Activated naive CD4-positive, alpha-beta T cell treated with anti-CD3 and anti-CD28 coated beads, Interleukin-2, amount 10 ng/mL, durations not matched to agents 7 days and 5 days (primary cell): ENCODE data around the gene TMEM220.
"Not testable (repeated sequence)": the region's sequence is repeated elsewhere in the genome, so short reads cannot be mapped to it uniquely, and the experiment has no call there.

Experiments
- CTCF ChIA-PET: fragments of 350-600 bp; sonication (Branson Sonifier 250); formaldehyde crosslinking; loops from one replicate; lab custom pipeline; 2021; ENCODE audit warnings: antibody characterized with exemption; lab: Charles Lee
- DNase-seq: peaks from one replicate; pipeline ENCODE4 v3.0.0-alpha.2; 2020
- H3K27ac Mint-ChIP-seq: one replicate; pipeline ENCODE4 v1.8.0; 2021; ENCODE audit warnings: mild to moderate bottlenecking, moderate library complexity, mixed read lengths
- H3K27me3 Mint-ChIP-seq: one replicate; pipeline ENCODE4 v1.8.0; 2021; ENCODE audit warnings: mild to moderate bottlenecking, mixed read lengths
- H3K36me3 Mint-ChIP-seq: one replicate; pipeline ENCODE4 v1.8.0; 2021; ENCODE audit warnings: mixed read lengths
- H3K4me1 Mint-ChIP-seq: one replicate; pipeline ENCODE4 v1.8.0; 2021; ENCODE audit warnings: mixed read lengths
- H3K4me3 Mint-ChIP-seq: one replicate; pipeline ENCODE4 v1.8.0; 2021; ENCODE audit warnings: mild to moderate bottlenecking, moderate library complexity, mixed read lengths
- H3K9me3 Mint-ChIP-seq: one replicate; pipeline ENCODE4 v1.8.0; 2021; ENCODE audit warnings: mixed read lengths

TMEM220 gene

GRCh38 chr17:10697092-10698081 is 32.4 kb downstream of the TMEM220 start, which contains the start of the genes ADPRM and SCO1:
Gene ADPRM, plus strand, starts transcription at chr17:10697594. Its CDS starts 7,333 bp downstream, at chr17:10704927.
Gene SCO1, minus strand, starts transcription at chr17:10697533. Its CDS starts 26 bp downstream, at chr17:10697507.
- Mint-ChIP-seq H3K4me3 (peak within 1 kb of the TSS; percentile 97), H3K27ac (peak within 1 kb of the TSS; percentile 97), H3K4me1 (peaks cover 67% of the 10 kb centered on the region), H3K9me3 (no peaks in the 10 kb centered on the region), H3K27me3 (no peaks in the 10 kb centered on the region), H3K36me3 (peaks cover 45% of the 10 kb centered on the region)
- DNase-seq, result peak; percentile 94
- CTCF ChIA-PET, result interaction anchor here (0.6 to 2.3 kb wide), 2 partner anchors 14 to 128 kb away, joined by 3 to 9 read pairs; no protein-coding TSS in a partner anchor

- not testable (repeated sequence) for H3K27ac Mint-ChIP-seq, H3K9me3 Mint-ChIP-seq, H3K27me3 Mint-ChIP-seq, DNase-seq
- Mint-ChIP-seq H3K4me3 (peak overlapping the region; percentile 97), H3K4me1 (peaks cover 56% of the 10 kb centered on the region), H3K36me3 (peaks cover 45% of the 10 kb centered on the region)
- CTCF ChIA-PET, result interaction anchor here (1.8 to 2.3 kb wide), 2 partner anchors 12 to 42 kb away, joined by 5 to 9 read pairs; no protein-coding TSS in a partner anchor
Observed at GRCh38 chr17:10695875-10696407, 33.9 kb downstream of the TMEM220 start.

GRCh38 chr17:10687499-10687898 is 42.3 kb downstream of the TMEM220 start:
- CTCF ChIA-PET, result no interaction called here
- Mint-ChIP-seq H3K27me3 (no peaks in the 10 kb centered on the region), H3K4me1 (peaks cover 13% of the 10 kb centered on the region), H3K27ac (no peak overlapping the region), H3K9me3 (no peaks in the 10 kb centered on the region), H3K36me3 (peaks cover 58% of the 10 kb centered on the region), H3K4me3 (no peak overlapping the region)
- no peak for DNase-seq

- H3K36me3 Mint-ChIP-seq, result peaks cover 54% of the 10 kb centered on the region
- H3K27me3 Mint-ChIP-seq, result no peaks in the 10 kb centered on the region
- no peaks in the 10 kb centered on the region for H3K9me3 Mint-ChIP-seq
- CTCF ChIA-PET, result interaction anchor here (0.8 to 3.5 kb wide), 11 partner anchors 8 to 67 kb away, joined by 3 to 21 read pairs (median 3); no protein-coding TSS in a partner anchor
- H3K4me1 Mint-ChIP-seq, result no peaks in the 10 kb centered on the region
- H3K4me3 Mint-ChIP-seq, result no peak overlapping the region
- H3K27ac Mint-ChIP-seq, result no peak overlapping the region
- DNase-seq, result no peak
Observed at GRCh38 chr17:10683853-10684252, 46.0 kb downstream of the TMEM220 start.

- H3K27ac Mint-ChIP-seq, result no peak overlapping the region
- CTCF ChIA-PET, result interaction anchor here (2.3 kb wide), 1 partner anchor 36 kb away, joined by 9 read pairs; no protein-coding TSS in a partner anchor
- H3K4me1 Mint-ChIP-seq, result no peaks in the 10 kb centered on the region
- H3K36me3 Mint-ChIP-seq, result peaks cover 62% of the 10 kb centered on the region
- DNase-seq, result no peak
- no peaks in the 10 kb centered on the region for H3K27me3 Mint-ChIP-seq
- no peaks in the 10 kb centered on the region for H3K9me3 Mint-ChIP-seq
- H3K4me3 Mint-ChIP-seq, result no peak overlapping the region
Observed at GRCh38 chr17:10681866-10682446, 47.9 kb downstream of the TMEM220 start.

- H3K4me1 Mint-ChIP-seq, result no peaks in the 10 kb centered on the region
Observed at GRCh38 chr17:10674704-10675103, 55.1 kb downstream of the TMEM220 start.

GRCh38 chr17:10673312-10673711 is 56.5 kb downstream of the TMEM220 start:
- no peaks in the 10 kb centered on the region for H3K9me3 Mint-ChIP-seq
- H3K4me1 Mint-ChIP-seq, result no peaks in the 10 kb centered on the region
- DNase-seq, result no peak
- CTCF ChIA-PET, result interaction anchor here (1.2 kb wide), 1 partner anchor 27 kb away, joined by 3 read pairs; no protein-coding TSS in a partner anchor
- no peak overlapping the region for H3K27ac Mint-ChIP-seq
- no peak overlapping the region for H3K4me3 Mint-ChIP-seq
- H3K36me3 Mint-ChIP-seq, result peaks cover 11% of the 10 kb centered on the region
- H3K27me3 Mint-ChIP-seq, result no peaks in the 10 kb centered on the region

More at GRCh38 chr17:10674704-10675103, 55.1 kb downstream of the TMEM220 start:
- H3K9me3 Mint-ChIP-seq, result no peaks in the 10 kb centered on the region
- no peak overlapping the region for H3K27ac Mint-ChIP-seq
- CTCF ChIA-PET, result interaction anchor here (1.9 kb wide), 1 partner anchor 9 kb away, joined by 7 read pairs; no protein-coding TSS in a partner anchor
- H3K36me3 Mint-ChIP-seq, result peaks cover 19% of the 10 kb centered on the region
- no peaks in the 10 kb centered on the region for H3K27me3 Mint-ChIP-seq
- DNase-seq, result no peak
- H3K4me3 Mint-ChIP-seq, result no peak overlapping the region

- Mint-ChIP-seq H3K27ac (no peak overlapping the region), H3K4me3 (no peak overlapping the region), H3K36me3 (no peaks in the 10 kb centered on the region), H3K27me3 (no peaks in the 10 kb centered on the region), H3K4me1 (no peaks in the 10 kb centered on the region), H3K9me3 (no peaks in the 10 kb centered on the region)
- CTCF ChIA-PET, result no interaction called here
- no peak for DNase-seq
Observed at GRCh38 chr17:10668775-10669174, 61.0 kb downstream of the TMEM220 start.

- no peak overlapping the region for H3K27ac Mint-ChIP-seq
- no peaks in the 10 kb centered on the region for H3K27me3 Mint-ChIP-seq
- CTCF ChIA-PET, result no interaction called here
- no peaks in the 10 kb centered on the region for H3K4me1 Mint-ChIP-seq
- no peaks in the 10 kb centered on the region for H3K36me3 Mint-ChIP-seq
- H3K4me3 Mint-ChIP-seq, result no peak overlapping the region
- DNase-seq, result no peak
- no peaks in the 10 kb centered on the region for H3K9me3 Mint-ChIP-seq
Observed at GRCh38 chr17:10666906-10667305, 62.9 kb downstream of the TMEM220 start.

- H3K4me1 Mint-ChIP-seq, result no peaks in the 10 kb centered on the region
- H3K27ac Mint-ChIP-seq, result no peak overlapping the region
- no peaks in the 10 kb centered on the region for H3K9me3 Mint-ChIP-seq
- no peaks in the 10 kb centered on the region for H3K27me3 Mint-ChIP-seq
- no peak for DNase-seq
- no peaks in the 10 kb centered on the region for H3K36me3 Mint-ChIP-seq
- H3K4me3 Mint-ChIP-seq, result no peak overlapping the region
- CTCF ChIA-PET, result interaction anchor here (1.6 to 1.8 kb wide), 2 partner anchors 18 to 35 kb away, joined by 4 to 6 read pairs; no protein-coding TSS in a partner anchor
Observed at GRCh38 chr17:10664571-10664970, 65.3 kb downstream of the TMEM220 start.
